Tongue (tissue), 2 donors: ENCODE results near the gene KISS1. TPM values are rescaled to one million over a fixed set of nuclear protein-coding genes. Genes with fewer than 3 reads are reported as not detected.

Experiments
- DNase-seq: peaks from one replicate; pipeline ENCODE4 v3.0.0-alpha.2; 2015
- total RNA-seq: library from RNA; depleted of rRNA; stranded (reverse); fragments of >200 nt; gene quantifications from one replicate; pipeline ENCODE4 v1.2.3, GENCODE V29; 2014

Gene KISS1
- total RNA-seq, 1 donor from 2014 or later: not detected

DNA sequence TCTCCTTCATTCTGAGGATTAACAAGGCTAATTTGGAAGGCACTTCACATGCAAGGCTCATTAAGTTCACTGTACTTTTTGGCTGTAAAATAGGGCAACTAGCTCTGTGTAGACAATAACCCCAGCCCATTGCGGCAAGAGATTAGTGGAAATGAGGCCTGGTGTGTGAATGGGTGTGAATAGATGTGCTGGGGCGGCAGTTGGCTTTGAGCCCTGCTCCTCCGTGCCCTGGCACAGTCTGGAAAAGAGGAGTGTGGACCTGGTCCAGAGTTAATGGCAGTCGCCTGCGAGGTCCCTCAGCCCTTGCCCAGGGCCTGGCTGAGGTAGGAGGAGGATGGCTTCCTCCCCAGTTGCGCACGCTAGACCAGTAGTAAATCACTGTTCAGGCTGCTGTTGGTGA, 4.8 kb downstream of the KISS1 start:
- no peak for DNase-seq

DNA sequence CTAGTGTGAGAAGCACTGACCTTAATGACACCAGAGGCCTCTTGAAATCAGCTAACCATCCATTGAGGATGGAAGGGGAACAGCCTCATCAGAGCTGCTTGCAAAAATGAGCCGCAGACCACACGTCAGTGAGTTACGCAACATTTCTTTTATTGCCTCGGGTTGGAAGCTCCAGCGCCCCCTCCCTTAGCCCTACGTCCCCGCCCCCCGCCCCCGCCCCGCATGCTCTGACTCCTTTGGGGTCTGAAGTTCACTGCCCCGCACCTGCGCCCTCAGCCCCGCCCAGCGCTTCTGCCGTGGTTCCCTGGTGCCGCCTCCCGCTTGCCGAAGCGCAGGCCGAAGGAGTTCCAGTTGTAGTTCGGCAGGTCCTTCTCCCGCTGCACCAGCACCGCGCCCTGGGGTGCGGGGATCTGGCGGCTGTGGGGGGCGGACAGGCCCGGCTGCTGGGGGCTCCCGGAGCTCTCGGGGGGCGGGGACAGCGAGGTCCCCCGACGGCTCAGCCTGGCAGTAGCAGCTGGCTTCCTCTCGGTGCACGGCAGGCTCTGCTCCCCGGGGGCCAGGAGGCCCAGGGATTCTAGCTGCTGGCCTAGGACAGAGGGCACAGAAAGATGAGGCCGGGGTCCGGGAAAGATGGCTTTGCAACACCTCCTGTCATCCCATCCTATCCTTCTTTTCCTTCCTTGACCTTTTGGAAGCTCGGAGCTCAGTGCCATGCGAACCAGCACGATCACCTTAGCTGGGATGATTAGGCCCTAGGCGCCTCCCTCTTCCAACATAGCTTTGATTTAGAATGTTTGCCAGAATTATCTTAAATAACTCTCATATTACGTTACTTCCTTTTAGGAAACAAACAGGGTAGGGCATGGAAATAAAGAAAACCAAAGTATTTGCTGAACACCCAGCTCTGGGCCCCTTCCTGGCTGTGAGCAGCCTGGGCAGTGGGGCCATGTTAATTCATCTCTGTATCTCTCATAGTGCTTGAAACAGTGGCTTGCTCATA, 5.8 kb downstream of the KISS1 start:
- peak; percentile 48 for DNase-seq

GRCh38 chr1:204188959-204189639, 7.2 kb downstream of the KISS1 start:
- no peak for DNase-seq

GRCh38 chr1:204186597-204186996, 9.7 kb downstream of the KISS1 start:
- DNase-seq: no peak

- no peak for DNase-seq
These were observed 15.2 kb downstream of the KISS1 start for GRCh38 chr1:204181116-204181515.

GRCh38 chr1:204180133-204180532, 16.2 kb downstream of the KISS1 start:
- DNase-seq: peak; percentile 34

DNA sequence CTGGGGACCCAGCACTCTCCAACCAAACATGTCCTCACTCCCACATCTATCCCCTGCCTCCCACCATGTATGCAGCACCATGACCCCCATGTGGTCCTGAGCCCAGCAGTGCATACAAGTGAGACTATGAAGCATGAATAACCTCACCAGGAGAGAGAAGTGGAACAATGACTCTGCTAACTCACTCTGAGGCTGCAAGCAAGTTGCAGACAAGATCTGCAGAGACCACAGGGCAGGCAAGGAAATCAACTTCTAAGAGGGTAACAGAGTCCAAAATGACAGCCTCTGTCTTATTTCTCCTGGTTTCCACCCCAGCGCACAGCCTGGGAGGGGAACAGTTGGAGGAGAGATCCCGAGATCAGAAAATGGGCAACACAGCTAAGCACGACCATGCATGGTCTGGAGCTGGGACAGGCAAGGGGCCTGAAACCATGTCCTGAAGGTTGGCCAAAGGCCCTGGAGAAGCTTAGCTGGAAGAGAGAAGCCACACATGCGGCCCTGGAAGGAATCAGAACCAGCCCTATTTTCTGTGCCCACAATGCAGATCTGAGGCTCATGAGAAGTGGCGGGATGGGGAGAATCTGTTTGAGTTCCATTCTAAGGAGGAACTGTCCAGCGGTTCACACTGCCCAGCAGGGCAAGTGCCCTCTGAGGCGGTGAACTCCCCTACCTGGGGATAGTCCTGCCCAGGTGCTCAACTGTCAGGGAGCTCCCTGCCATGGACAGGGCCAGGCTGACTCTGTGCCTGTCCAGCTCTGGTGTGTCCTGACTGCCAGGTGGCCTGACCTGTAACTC, 17.6 kb downstream of the KISS1 start:
- no peak for DNase-seq

DNA sequence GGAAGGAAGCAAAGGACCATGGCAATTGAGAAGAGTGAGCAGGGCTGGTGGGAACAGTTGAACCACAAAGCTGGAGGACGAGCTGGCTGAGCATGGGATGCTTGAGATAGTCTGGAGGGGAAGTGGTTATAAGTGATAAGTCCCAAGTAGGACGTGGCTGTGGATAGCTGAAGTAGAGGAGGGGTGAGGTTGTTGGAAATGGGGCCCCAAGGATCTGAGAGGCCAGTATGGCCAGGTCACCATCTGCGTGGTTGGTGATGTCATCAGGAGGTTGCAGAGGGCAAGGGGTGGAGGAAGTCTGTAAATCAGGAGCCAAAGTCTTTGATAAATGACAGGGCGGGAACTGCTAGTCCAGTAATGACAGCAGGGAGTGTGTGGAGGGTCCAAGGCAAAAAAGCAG, 19.2 kb downstream of the KISS1 start:
- DNase-seq: no peak

DNA sequence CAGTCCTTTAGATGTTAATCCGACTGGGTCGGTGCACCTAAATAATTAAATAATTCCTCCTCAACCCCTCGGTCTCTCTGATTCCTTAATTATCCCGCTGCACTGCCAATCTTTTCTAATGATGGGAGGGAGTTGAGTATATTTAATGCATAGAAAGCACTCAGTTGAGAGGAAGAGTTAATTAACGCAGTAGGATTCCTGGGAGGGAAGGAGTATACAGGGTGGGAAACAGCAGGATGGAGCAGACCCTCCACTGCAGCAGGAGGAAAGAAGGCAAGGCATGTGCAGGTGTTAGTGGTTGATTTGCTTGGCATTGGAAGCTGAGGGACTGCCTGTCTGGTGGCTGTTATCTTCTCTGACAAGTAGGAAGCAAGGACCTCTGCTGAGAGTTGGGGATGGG, 20.2 kb downstream of the KISS1 start:
- DNase-seq: no peak

DNA sequence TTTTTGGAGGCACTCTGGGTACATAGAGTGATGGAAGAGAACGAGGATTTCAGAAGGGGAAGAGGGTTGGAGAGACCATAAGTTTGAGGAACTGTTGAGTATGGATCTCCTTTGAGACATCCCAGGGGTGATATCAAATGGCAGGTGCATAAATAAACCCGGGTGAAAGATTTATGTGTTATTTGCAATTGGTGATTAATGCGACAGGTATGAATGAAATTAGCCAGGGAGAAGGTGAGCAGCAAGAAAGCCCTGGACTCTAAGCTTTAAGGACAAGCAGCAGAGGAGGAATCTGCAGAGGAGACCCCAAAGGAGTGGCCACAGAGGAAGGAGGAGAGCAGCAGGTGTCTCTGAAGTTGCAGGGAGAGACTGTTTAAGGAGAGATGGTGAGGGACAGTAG, 21.3 kb downstream of the KISS1 start:
- DNase-seq: no peak

GRCh38 chr1:204172404-204173029, 23.8 kb downstream of the KISS1 start:
- no peak for DNase-seq

DNA sequence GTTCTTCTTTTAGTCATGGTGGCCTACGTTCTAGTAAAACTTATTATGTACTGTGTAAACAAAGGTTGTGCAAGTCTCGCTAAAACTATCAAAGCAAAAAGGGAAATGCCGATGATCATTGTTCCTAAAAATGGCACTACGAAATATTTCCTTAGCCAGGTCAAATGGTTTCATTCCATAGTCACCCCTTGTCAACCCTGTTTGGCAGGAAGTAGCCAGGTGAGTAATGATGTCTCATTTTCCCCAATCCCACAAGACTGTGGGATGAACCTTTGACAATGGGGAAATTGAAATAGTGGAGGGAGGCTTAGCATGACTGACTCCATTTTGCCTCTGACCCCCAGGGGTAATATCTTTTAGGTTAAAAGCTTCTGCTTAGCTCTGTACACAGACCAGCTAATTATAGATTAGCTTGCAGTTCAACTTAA, 24.5 kb downstream of the KISS1 start:
- DNase-seq: no peak

DNA sequence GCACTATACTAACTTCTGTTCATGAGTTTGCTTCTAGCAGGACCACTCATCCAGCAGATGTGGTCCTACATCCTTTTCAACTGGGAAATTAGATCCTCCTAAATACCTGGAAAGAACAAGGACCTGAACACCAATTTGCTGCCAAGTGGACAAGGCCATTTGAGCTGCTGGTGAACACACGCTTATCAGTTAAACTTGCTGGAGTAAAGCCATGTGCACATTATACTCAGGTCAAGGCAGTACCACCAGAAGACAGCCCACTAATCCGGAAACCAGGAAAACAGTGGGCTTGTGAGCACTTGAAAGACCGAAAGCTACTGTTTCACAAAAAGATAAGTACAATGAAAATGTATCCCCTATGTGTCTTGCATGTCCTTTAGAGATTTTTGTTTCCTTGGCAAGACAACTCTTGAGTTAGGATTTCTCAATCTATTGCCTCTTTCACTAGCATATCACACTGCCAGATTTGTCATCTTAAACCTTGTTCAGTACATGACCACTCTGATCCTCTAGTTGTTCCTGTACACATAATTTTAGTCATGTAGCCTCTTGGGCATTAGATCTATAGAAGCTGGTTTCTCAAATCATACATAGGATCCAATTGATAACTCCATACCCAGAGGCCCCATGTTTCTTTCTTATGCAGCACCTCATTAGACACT, 25.7 kb downstream of the KISS1 start:
- DNase-seq: no peak

- no peak for DNase-seq
These were observed 26.4 kb downstream of the KISS1 start for GRCh38 chr1:204169858-204170257.

- DNase-seq: no peak
These were observed 28.6 kb downstream of the KISS1 start for GRCh38 chr1:204167730-204168129.

GRCh38 chr1:204166219-204166618, 30.1 kb downstream of the KISS1 start, which contains the start of gene REN:
REN (minus strand) TSS chr1:204166337; CDS start chr1:204166293, 44 bp downstream.
- no peak for DNase-seq

DNA sequence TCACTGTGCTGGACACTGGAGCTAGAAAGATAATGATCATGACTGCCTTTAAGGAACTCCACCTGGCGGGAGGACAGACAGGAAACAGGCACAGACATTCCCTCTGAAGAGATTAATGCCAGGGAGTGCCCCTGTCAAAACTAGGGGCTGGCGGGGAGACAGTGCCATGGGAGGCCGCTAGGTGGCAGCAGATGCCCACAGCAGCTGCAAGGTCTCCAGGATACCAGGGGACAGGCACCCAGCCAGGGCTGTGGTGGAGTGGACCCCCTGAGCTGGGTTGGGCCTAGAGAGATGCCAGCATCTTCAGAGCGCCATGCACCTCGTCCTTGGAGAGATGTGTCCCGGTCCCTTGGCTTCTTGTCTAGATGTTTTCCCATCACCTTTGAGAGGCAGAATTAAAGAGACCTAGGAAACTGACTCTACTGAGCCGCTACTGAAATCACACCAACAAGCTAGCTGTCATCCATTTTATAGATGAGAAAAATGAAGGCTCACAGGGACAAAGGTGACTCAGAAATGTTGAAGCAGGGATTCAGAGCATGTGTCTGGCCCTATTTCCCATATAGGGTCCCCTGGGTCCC, 33.7 kb downstream of the KISS1 start:
- peak; percentile 89 for DNase-seq

DNA sequence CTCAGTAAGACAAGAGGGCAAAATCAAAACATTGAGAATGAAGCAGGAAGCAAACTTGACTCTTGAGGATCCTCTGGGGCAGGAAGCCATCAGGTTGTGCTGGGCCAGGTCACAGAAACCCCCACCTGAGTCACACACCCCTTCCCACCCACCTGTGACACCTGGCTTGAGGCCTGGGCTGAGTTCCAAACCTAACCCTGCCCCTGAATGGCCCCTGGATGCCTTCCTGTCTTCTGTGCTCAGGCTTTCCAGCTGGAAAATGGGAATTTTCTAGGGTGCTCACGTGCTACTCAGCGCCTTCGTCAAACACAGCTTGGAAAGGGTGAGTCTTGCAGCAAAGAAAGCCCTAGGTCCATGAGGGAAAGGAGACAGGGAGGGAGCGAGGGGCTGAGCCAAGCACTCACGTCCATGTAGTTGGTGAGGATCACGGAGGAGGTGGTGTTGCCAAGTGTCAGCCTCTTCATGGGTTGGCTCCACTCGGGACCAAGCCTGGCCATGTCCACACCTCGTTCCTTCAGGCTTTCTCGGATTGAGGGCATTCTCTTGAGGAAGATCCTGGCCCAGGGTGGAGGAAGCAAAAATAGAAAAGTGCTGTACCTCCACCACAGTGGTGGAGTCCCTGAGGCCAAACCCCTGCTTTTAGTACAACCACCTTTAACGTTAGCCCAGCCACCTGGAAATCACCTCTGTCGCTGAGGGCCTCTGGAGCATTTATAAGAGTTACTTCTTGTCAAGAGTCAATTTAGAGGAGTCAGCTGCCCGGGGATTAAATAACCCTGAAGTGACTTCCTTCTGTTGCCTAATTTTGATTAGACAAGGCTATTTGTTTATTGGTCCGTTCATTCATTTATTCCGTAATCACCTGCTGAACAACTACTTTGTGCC, 34.4 kb downstream of the KISS1 start:
- no peak for DNase-seq

- no peak for DNase-seq
These were observed 38.3 kb downstream of the KISS1 start for GRCh38 chr1:204157962-204158361.

DNA sequence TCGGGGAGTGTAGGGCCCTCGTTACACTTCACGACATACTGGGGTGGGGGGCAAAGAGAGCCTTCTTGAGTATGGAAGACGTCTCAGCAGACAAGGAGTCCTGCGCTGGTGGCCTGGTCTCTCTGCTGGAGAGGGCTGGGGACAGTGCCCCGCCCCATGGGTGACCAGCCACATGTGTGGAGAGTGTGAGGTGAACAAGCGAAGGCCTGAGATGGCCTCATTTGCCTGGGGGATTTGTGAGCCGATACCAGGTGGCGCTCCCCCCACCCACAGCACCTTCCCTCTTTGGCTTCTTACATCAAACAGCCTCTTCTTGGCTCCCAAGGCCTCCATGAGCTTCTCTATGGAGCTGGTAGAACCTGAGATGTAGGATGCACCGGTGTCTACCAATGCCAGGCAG, 40.4 kb downstream of the KISS1 start:
- DNase-seq: no peak
